Lung (tissue), 12 donors: ENCODE measurements around the gene SASH1. TPM values are rescaled to one million over a fixed set of nuclear protein-coding genes. Genes with fewer than 3 reads are reported as not detected.

ENCODE experiments used
- ATAC-seq: fragments of 200-7000 bp; cut with Tn5 transposase; one replicate; pipeline ENCODE4 v1.9.1; 2020; ENCODE audit warnings: moderate number of reproducible peaks; ENCODE audit not compliant: insufficient read depth, low FRiP score
- DNase-seq, 3 donors: peaks; one replicate each; pipeline ENCODE4 v3.0.0-alpha.2; 2013 to 2017
- H3K27ac ChIP-seq, 2 donors: one replicate each; pipeline ENCODE4 v1.5.1; 2013; ENCODE audit warnings: mild to moderate bottlenecking in 2 of 2, moderate library complexity in 2 of 2, control low read depth in 1 of 2, inconsistent platforms in 1 of 2, low read depth in 1 of 2, low read length in 1 of 2
- H3K27me3 ChIP-seq, 3 donors: one replicate each; pipeline ENCODE4 v1.5.1; 2013; ENCODE audit warnings: low read length in 2 of 3; ENCODE audit not compliant: control insufficient read depth in 3 of 3, insufficient read depth in 3 of 3
- H3K36me3 ChIP-seq, 4 donors: one replicate each; pipeline ENCODE4 v1.5.1; 2013; ENCODE audit warnings: low read length in 4 of 4, mild to moderate bottlenecking in 1 of 4, moderate library complexity in 1 of 4; ENCODE audit not compliant: control insufficient read depth in 4 of 4, insufficient read depth in 4 of 4
- H3K4me1 ChIP-seq, 5 donors: one replicate each; pipeline ENCODE4 v1.5.1; 2013; ENCODE audit warnings: low read length in 5 of 5, mild to moderate bottlenecking in 2 of 5, moderate library complexity in 1 of 5; ENCODE audit not compliant: control insufficient read depth in 5 of 5, insufficient read depth in 5 of 5
- H3K4me3 ChIP-seq: one replicate; pipeline ENCODE4 v1.5.1; 2013; ENCODE audit warnings: mild to moderate bottlenecking, control low read depth, moderate library complexity
- H3K9ac ChIP-seq, 2 donors: one replicate each; pipeline ENCODE4 v1.5.1; 2013; ENCODE audit warnings: low read length in 2 of 2, control low read depth in 1 of 2; ENCODE audit not compliant: insufficient read depth in 1 of 2
- H3K9me3 ChIP-seq, 4 donors: one replicate each; pipeline ENCODE4 v1.5.1; 2013; ENCODE audit warnings: low read length in 3 of 4, mild to moderate bottlenecking in 1 of 4, moderate library complexity in 1 of 4; ENCODE audit not compliant: control insufficient read depth in 4 of 4, insufficient read depth in 3 of 4
- CTCF ChIP-seq: IDR thresholded peaks from 2 replicates; pipeline ENCODE4 v1.5.1; 2012; ENCODE audit warnings: mild to moderate bottlenecking; ENCODE audit errors: control extremely low read depth, extremely low read depth
- WGBS, 2 donors: extraction: QIAGEN DNeasy Blood & Tissue Kit; methylation state at CpG; one replicate each; pipeline ENCODE4 v1.1.7; 2013; 5-methylcytosine and 5-hydroxymethylcytosine counted together
- polyA plus RNA-seq, 2 donors: library from polyadenylated mRNA; stranded (reverse); fragments of 200-250 nt; gene quantifications; one replicate each; pipeline ENCODE4 v1.2.1, GENCODE V29; 2013
- total RNA-seq, 2 donors: library from RNA; depleted of rRNA in 1 of 2; stranded (reverse); fragments of >200 nt in 1 of 2; gene quantifications; one replicate each; pipeline ENCODE4 v1.2.1, GENCODE V29; 2014 to 2021
- donor health status: control.
- donor health status: control.
- donor health status: Bipolar disorder and iron deficiency.
- donor health status: healthy.
- donor health status: DM: yes; HTN: yes; CAD: no.

SASH1 gene
- total and polyA plus RNA-seq, 4 donors = 18.8 to 114 (median 42.2) TPM

- peak in 1 of 3 donors; percentile 24 for DNase-seq
- Histone ChIP-seq H3K4me3 (no peak overlapping the region), H3K36me3 (no peaks in the 10 kb centered on the region), H3K9ac (no peak overlapping the region), H3K9me3 (no peaks in the 10 kb centered on the region), H3K27ac (no peak overlapping the region), H3K4me1 (peaks cover 0 to 4% (median 0%) of the 10 kb centered on the region in 5 donors), H3K27me3 (no peaks in the 10 kb centered on the region)
- ATAC-seq = no peak
- 71 to 82% methylated on average over 7 of the region's 7 CpGs for WGBS, 2 donors
- no peak for TF ChIP-seq CTCF
These were observed 37.7 kb upstream of the SASH1 start for GRCh38 chr6:148304976-148305375.

- TF ChIP-seq CTCF = no peak
- 93% methylated on average over 2 of the region's 2 CpGs for WGBS, 2 donors
These were observed 36.4 kb upstream of the SASH1 start for GRCh38 chr6:148306286-148306685.

GRCh38 chr6:148307405-148307804 is 35.2 kb upstream of the SASH1 start:
- ATAC-seq = no peak
- WGBS, 2 donors = 83 to 89% methylated on average over 2 of the region's 2 CpGs
- no peak for TF ChIP-seq CTCF
- Histone ChIP-seq H3K27ac (no peak overlapping the region), H3K4me1 (peaks cover 0 to 4% (median 0%) of the 10 kb centered on the region in 5 donors), H3K36me3 (no peaks in the 10 kb centered on the region), H3K9ac (no peak overlapping the region), H3K4me3 (no peak overlapping the region), H3K9me3 (no peaks in the 10 kb centered on the region), H3K27me3 (no peaks in the 10 kb centered on the region)
- DNase-seq = no peak

More at GRCh38 chr6:148306286-148306685, 36.4 kb upstream of the SASH1 start:
- DNase-seq = no peak
- peaks cover 0 to 4% (median 0%) of the 10 kb centered on the region in 5 donors for H3K4me1 ChIP-seq
- H3K27me3 ChIP-seq = no peaks in the 10 kb centered on the region
- no peak for ATAC-seq
- no peaks in the 10 kb centered on the region for H3K36me3 ChIP-seq
- no peak overlapping the region for H3K9ac ChIP-seq
- H3K27ac ChIP-seq = peak overlapping the region in 1 of 2 donors; percentile 1
- no peaks in the 10 kb centered on the region for H3K9me3 ChIP-seq
- no peak overlapping the region for H3K4me3 ChIP-seq

- Histone ChIP-seq H3K27ac (no peak overlapping the region), H3K36me3 (no peaks in the 10 kb centered on the region), H3K4me1 (peaks cover 0 to 4% (median 0%) of the 10 kb centered on the region in 5 donors), H3K4me3 (no peak overlapping the region), H3K9me3 (no peaks in the 10 kb centered on the region), H3K9ac (no peak overlapping the region), H3K27me3 (no peaks in the 10 kb centered on the region)
- DNase-seq = no peak
- no peak for ATAC-seq
- TF ChIP-seq CTCF = no peak
These were observed 33.3 kb upstream of the SASH1 start for GRCh38 chr6:148309301-148309700.
